HEK293 (cell line): ENCODE data around the gene OR2AT4.
"Not testable (repeated sequence)": the region's sequence is repeated elsewhere in the genome, so short reads cannot be mapped to it uniquely, and the experiment has no call there.

Source experiments
- CTCF ChIA-PET: fragments of 350-600 bp; formaldehyde crosslinking; extraction: SDS; loops from one replicate; lab custom pipeline; 2021; ENCODE audit warnings: antibody characterized with exemption; lab: Yijun Ruan, JAX
- POLR2A ChIA-PET: fragments of 300-600 bp; formaldehyde crosslinking; extraction: SDS; loops from one replicate; lab custom pipeline; 2020; ENCODE audit warnings: antibody characterized with exemption, inconsistent platforms; lab: Yijun Ruan, JAX
- H3K27ac ChIP-seq: fragments of 200-500 bp; sonication (Bioruptor generic); 2 replicates; pipeline ENCODE4 v1.5.1; 2014; ENCODE audit warnings: low read depth, low read length, control low read depth, inconsistent platforms; ENCODE audit errors: extremely low read depth
- H3K36me3 ChIP-seq, 2 experiments: fragments of 200-500 bp in 1 of 2; sonication (Bioruptor generic) in 1 of 2; 1 replicate in 1 of 2; 2 replicates in 1 of 2; pipeline ENCODE4 v1.5.1; 2014 to 2017; ENCODE audit warnings: inconsistent platforms in 2 of 2, low read length in 2 of 2; ENCODE audit not compliant: control insufficient read depth in 2 of 2, insufficient read depth in 1 of 2
- H3K4me1 ChIP-seq: fragments of 200-500 bp; sonication (Bioruptor generic); 2 replicates; pipeline ENCODE4 v1.5.1; 2014; ENCODE audit warnings: mild to moderate bottlenecking, low read length, inconsistent platforms; ENCODE audit not compliant: control insufficient read depth, insufficient read depth
- H3K4me3 ChIP-seq: 2 replicates; pipeline ENCODE4 v1.5.1; 2011; ENCODE audit warnings: low read depth, mild to moderate bottlenecking, control low read depth, low read length, moderate library complexity
- H3K9me3 ChIP-seq: fragments of 200-500 bp; sonication (Bioruptor generic); 2 replicates; pipeline ENCODE4 v1.5.1; 2014; ENCODE audit warnings: low read depth, low read length, inconsistent platforms; ENCODE audit not compliant: control insufficient read depth, insufficient read depth
- MYNN ChIP-seq: fragments of 450-650 bp; formaldehyde crosslinking; IDR thresholded peaks from 2 replicates; pipeline ENCODE4 v1.5.1; 2016; ENCODE audit warnings: missing biosample characterization, missing genetic modification characterization, borderline replicate concordance
- SCRT1 ChIP-seq: fragments of 450-650 bp; formaldehyde crosslinking; IDR thresholded peaks from 2 replicates; pipeline ENCODE4 v1.5.1; 2016; ENCODE audit warnings: missing biosample characterization, missing genetic modification characterization, borderline replicate concordance
- YY2 ChIP-seq: fragments of 450-650 bp; formaldehyde crosslinking; IDR thresholded peaks from 2 replicates; pipeline ENCODE4 v1.5.1; 2016; ENCODE audit warnings: missing biosample characterization, missing genetic modification characterization
- ZEB2 ChIP-seq: fragments of 450-650 bp; formaldehyde crosslinking; IDR thresholded peaks from 2 replicates; pipeline ENCODE4 v1.5.1; 2016; ENCODE audit warnings: missing biosample characterization, missing genetic modification characterization
- ZNF10 ChIP-seq: fragments of 450-650 bp; formaldehyde crosslinking; IDR thresholded peaks from 2 replicates; pipeline ENCODE4 v1.5.1; 2017; ENCODE audit warnings: missing biosample characterization, missing genetic modification characterization
- ZNF112 ChIP-seq: fragments of 450-650 bp; formaldehyde crosslinking; IDR thresholded peaks from 2 replicates; pipeline ENCODE4 v1.5.0; 2017; ENCODE audit warnings: missing biosample characterization, missing genetic modification characterization
- ZNF138 ChIP-seq: fragments of 450-650 bp; formaldehyde crosslinking; IDR thresholded peaks from 2 replicates; pipeline ENCODE4 v1.5.1; 2016; ENCODE audit warnings: missing biosample characterization, missing genetic modification characterization, borderline replicate concordance
- ZNF157 ChIP-seq: fragments of 450-650 bp; formaldehyde crosslinking; IDR thresholded peaks from 2 replicates; pipeline ENCODE4 v1.5.1; 2016; ENCODE audit warnings: missing biosample characterization, missing genetic modification characterization
- ZNF16 ChIP-seq: fragments of 450-650 bp; formaldehyde crosslinking; IDR thresholded peaks from 2 replicates; pipeline ENCODE4 v1.5.1; 2016; ENCODE audit warnings: low read depth, missing biosample characterization, missing genetic modification characterization
- ZNF223 ChIP-seq: fragments of 450-650 bp; formaldehyde crosslinking; IDR thresholded peaks from 2 replicates; pipeline ENCODE4 v1.5.1; 2016; ENCODE audit warnings: missing biosample characterization, missing genetic modification characterization
- ZNF473 ChIP-seq: fragments of 450-650 bp; formaldehyde crosslinking; IDR thresholded peaks from 2 replicates; pipeline ENCODE4 v1.5.1; 2017; ENCODE audit warnings: missing biosample characterization, missing genetic modification characterization
- ZNF555 ChIP-seq: fragments of 450-650 bp; formaldehyde crosslinking; conservative IDR thresholded peaks from 2 replicates; pipeline ENCODE4 v1.5.1; 2017; ENCODE audit warnings: missing biosample characterization, mild to moderate bottlenecking, missing genetic modification characterization, inconsistent platforms
- ZNF560 ChIP-seq: fragments of 450-650 bp; formaldehyde crosslinking; IDR thresholded peaks from 2 replicates; pipeline ENCODE4 v1.5.1; 2017; ENCODE audit warnings: missing biosample characterization, missing genetic modification characterization, borderline replicate concordance
- ZNF692 ChIP-seq: fragments of 450-650 bp; formaldehyde crosslinking; IDR thresholded peaks from 2 replicates; pipeline ENCODE4 v1.5.1; 2016; ENCODE audit warnings: missing biosample characterization, missing genetic modification characterization
- ZNF777 ChIP-seq: fragments of 450-650 bp; formaldehyde crosslinking; IDR thresholded peaks from 2 replicates; pipeline ENCODE4 v1.5.1; 2017; ENCODE audit warnings: missing biosample characterization, missing genetic modification characterization, borderline replicate concordance
- TF ChIP-seq, protein P1 (sequence below): fragments of 450-650 bp; formaldehyde crosslinking; conservative IDR thresholded peaks from 2 replicates; pipeline ENCODE4 v1.5.1; 2016; ENCODE audit warnings: low read depth, missing biosample characterization, missing genetic modification characterization
- TF ChIP-seq, protein P2 (sequence below): fragments of 450-650 bp; formaldehyde crosslinking; IDR thresholded peaks from 2 replicates; pipeline ENCODE4 v1.5.1; 2016; ENCODE audit warnings: missing biosample characterization, missing genetic modification characterization

Gene OR2AT4

DNA sequence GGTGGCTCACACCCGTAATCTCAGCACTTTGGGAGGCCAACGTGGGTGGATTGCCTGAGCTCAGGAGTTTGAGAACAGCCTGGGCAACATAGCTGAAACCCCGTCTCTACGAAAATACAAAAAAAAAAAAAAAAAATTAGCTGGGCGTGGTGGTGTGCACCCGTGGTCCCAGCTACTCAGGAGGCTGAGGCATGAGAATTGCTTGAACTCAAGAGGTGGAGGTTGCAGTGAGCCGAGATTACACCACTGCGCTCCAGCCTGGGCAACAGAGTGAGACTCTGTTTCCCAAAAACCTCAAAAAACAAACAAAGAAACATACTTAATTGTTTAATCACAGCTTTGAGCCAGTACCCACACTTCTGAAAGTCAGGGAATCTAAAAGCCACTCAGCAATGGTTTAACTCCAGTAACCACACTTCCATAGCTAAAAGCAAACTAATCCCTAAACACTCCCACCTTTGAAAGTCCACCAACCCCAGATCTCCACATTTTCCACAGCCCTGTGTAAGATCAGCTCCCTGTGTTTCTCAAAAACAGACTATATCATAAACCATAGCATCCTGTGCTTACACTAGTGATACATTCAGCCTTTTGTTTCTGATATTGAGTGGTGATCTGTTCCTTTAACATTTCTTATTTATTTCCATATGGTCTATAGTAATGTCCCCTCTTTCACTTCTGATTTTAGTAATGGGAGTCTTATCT, 4.9 kb upstream of the OR2AT4 start:
- Histone ChIP-seq H3K36me3 (no peaks in the 10 kb centered on the region), H3K4me1 (no peaks in the 10 kb centered on the region), H3K4me3 (no peak overlapping the region), H3K27ac (no peak overlapping the region), H3K9me3 (no peaks in the 10 kb centered on the region)
- POLR2A ChIA-PET: no interaction called here
- CTCF ChIA-PET: interaction anchor here (0.6 kb wide), 1 partner anchor 103 kb away, joined by 3 read pairs; no protein-coding TSS in a partner anchor
- TF ChIP-seq ZNF473 (tag by site-specific recombination): no peak
- no peak for TF ChIP-seq ZNF223 (tag by site-specific recombination)
- TF ChIP-seq ZEB2 (tag by site-specific recombination): no peak
- TF ChIP-seq, protein P1, sequence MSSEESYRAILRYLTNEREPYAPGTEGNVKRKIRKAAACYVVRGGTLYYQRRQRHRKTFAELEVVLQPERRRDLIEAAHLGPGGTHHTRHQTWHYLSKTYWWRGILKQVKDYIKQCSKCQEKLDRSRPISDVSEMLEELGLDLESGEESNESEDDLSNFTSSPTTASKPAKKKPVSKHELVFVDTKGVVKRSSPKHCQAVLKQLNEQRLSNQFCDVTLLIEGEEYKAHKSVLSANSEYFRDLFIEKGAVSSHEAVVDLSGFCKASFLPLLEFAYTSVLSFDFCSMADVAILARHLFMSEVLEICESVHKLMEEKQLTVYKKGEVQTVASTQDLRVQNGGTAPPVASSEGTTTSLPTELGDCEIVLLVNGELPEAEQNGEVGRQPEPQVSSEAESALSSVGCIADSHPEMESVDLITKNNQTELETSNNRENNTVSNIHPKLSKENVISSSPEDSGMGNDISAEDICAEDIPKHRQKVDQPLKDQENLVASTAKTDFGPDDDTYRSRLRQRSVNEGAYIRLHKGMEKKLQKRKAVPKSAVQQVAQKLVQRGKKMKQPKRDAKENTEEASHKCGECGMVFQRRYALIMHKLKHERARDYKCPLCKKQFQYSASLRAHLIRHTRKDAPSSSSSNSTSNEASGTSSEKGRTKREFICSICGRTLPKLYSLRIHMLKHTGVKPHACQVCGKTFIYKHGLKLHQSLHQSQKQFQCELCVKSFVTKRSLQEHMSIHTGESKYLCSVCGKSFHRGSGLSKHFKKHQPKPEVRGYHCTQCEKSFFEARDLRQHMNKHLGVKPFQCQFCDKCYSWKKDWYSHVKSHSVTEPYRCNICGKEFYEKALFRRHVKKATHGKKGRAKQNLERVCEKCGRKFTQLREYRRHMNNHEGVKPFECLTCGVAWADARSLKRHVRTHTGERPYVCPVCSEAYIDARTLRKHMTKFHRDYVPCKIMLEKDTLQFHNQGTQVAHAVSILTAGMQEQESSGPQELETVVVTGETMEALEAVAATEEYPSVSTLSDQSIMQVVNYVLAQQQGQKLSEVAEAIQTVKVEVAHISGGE (tag by site-specific recombination): no peak
- no peak for TF ChIP-seq ZNF777 (tag by site-specific recombination)
- TF ChIP-seq ZNF16 (tag by site-specific recombination): no peak
- no peak for TF ChIP-seq ZNF112

DNA sequence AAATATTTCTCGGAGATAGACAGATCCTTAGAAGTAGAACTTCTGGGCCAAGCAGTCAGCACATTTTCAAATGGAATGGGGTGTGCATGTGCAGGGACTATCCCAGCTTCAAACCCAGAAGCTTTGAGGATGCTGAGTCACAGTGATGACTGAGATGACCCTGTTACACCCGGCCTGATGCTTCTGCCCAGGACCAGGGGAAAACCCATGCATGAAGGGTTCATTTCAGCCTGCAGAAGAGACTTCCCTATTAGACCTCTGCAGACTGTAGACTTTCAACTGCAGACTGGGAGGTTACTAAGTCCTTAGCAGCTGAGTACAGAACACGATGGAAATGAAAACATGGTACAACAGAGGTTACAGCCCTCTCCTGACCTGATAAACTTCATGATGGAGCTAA, 3.6 kb upstream of the OR2AT4 start:
- Histone ChIP-seq H3K36me3 (no peaks in the 10 kb centered on the region), H3K9me3 (no peaks in the 10 kb centered on the region), H3K4me1 (no peaks in the 10 kb centered on the region), H3K4me3 (no peak overlapping the region), H3K27ac (no peak overlapping the region)
- CTCF ChIA-PET: no interaction called here
- POLR2A ChIA-PET: no interaction called here
- no peak for TF ChIP-seq ZNF138 (tag by site-specific recombination)
- no peak for TF ChIP-seq ZNF560 (tag by site-specific recombination)
- TF ChIP-seq ZNF10 (tag by site-specific recombination): no peak

DNA sequence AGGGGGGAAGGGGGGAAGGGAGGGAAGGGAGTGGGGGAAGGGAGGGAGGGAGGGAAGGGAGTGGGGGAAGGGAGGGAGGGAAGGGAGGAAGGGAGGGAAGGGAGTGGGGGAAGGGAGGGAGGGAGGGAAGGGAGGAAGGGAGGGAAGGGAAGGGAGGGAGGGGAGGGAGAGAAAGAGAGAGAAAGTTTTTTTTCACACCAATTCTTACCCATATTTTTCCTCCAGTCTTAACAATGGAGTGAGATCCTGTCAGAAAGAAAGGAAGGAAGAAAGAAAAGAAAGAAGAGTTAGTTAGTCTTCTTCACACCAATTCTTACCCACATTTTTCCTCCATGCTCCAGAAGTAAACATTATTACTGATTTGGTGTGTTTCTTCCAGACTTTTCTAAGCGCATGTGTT, 3.0 kb upstream of the OR2AT4 start:
- no peak overlapping the region for H3K4me3 ChIP-seq
- POLR2A ChIA-PET: no interaction called here
- H3K36me3 ChIP-seq: no peaks in the 10 kb centered on the region
- H3K27ac ChIP-seq: no peak overlapping the region
- CTCF ChIA-PET: interaction anchor here (0.6 kb wide), 1 partner anchor 77 kb away, joined by 3 read pairs; no protein-coding TSS in a partner anchor
- H3K4me1 ChIP-seq: no peaks in the 10 kb centered on the region
- no peaks in the 10 kb centered on the region for H3K9me3 ChIP-seq
- no peak for TF ChIP-seq ZNF555 (tag by site-specific recombination)
- TF ChIP-seq ZNF157 (tag by site-specific recombination): no peak
- TF ChIP-seq, protein P2, sequence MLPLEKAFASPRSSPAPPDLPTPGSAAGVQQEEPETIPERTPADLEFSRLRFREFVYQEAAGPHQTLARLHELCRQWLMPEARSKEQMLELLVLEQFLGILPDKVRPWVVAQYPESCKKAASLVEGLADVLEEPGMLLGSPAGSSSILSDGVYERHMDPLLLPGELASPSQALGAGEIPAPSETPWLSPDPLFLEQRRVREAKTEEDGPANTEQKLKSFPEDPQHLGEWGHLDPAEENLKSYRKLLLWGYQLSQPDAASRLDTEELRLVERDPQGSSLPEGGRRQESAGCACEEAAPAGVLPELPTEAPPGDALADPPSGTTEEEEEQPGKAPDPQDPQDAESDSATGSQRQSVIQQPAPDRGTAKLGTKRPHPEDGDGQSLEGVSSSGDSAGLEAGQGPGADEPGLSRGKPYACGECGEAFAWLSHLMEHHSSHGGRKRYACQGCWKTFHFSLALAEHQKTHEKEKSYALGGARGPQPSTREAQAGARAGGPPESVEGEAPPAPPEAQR (tag by site-specific recombination): no peak
- no peak for TF ChIP-seq MYNN (tag by site-specific recombination)
- TF ChIP-seq YY2 (tag by site-specific recombination): no peak
- no peak for TF ChIP-seq ZNF692 (tag by site-specific recombination)
- no peak for TF ChIP-seq SCRT1 (tag by site-specific recombination)

DNA sequence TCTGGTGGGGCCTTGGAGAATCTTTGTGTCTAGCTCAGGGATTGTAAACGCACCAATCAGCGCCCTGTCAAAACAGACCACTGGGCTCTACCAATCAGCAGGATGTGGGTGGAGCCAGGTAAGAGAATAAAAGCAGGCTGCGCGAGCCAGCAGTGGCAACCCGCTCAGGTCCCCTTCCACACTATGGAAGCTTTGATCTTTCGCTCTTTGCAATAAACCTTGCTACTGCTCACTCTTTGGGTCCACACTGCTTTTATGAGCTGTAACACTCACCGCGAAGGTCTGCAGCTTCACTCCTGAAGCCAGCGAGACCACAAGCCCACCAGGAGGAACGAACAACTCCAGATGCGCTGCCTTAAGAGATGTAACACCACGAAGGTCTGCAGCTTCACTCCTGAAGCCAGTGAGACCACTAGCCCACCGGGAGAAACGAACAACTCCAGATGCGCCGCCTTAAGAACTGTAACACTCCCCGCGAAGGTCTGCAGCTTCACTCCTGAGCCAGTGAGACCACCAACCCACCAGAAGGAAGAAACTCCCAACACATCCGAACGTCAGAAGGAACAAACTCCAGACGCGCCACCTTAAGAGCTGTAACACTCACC, 2.3 kb upstream of the OR2AT4 start:
- CTCF ChIA-PET, H3K4me3 ChIP-seq, H3K36me3 ChIP-seq, H3K4me1 ChIP-seq, POLR2A ChIA-PET, H3K9me3 ChIP-seq, H3K27ac ChIP-seq: not testable (repeated sequence)

GRCh38 chr11:75098181-75098580, 1.5 kb upstream of the OR2AT4 start:
- H3K4me3 ChIP-seq, H3K4me1 ChIP-seq, H3K9me3 ChIP-seq, H3K36me3 ChIP-seq, POLR2A ChIA-PET, CTCF ChIA-PET, H3K27ac ChIP-seq: not testable (repeated sequence)
